ENCODE data around the gene RPS17.

GRCh38 chr15:82569834-82570233, 29.6 kb upstream of the RPS17 start:
- TF ChIP-seq, protein P1, sequence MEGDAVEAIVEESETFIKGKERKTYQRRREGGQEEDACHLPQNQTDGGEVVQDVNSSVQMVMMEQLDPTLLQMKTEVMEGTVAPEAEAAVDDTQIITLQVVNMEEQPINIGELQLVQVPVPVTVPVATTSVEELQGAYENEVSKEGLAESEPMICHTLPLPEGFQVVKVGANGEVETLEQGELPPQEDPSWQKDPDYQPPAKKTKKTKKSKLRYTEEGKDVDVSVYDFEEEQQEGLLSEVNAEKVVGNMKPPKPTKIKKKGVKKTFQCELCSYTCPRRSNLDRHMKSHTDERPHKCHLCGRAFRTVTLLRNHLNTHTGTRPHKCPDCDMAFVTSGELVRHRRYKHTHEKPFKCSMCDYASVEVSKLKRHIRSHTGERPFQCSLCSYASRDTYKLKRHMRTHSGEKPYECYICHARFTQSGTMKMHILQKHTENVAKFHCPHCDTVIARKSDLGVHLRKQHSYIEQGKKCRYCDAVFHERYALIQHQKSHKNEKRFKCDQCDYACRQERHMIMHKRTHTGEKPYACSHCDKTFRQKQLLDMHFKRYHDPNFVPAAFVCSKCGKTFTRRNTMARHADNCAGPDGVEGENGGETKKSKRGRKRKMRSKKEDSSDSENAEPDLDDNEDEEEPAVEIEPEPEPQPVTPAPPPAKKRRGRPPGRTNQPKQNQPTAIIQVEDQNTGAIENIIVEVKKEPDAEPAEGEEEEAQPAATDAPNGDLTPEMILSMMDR (IDR thresholded peaks at IDR 0.05), result no peak
- no peak for TF ChIP-seq POLR2A (IDR thresholded peaks at IDR 0.05)
